IPS DF 4.7 (cell line): ENCODE results near the gene KLF18.
A peak's percentile ranks its signal among the peaks of the same experiment; 100 is the strongest.
"Not testable (repeated sequence)": the region's sequence is repeated elsewhere in the genome, so short reads cannot be mapped to it uniquely, and the experiment has no call there.

Source experiments
- DNase-seq: peaks from one replicate; pipeline ENCODE4 v3.0.0-alpha.2; 2013; ENCODE audit warnings: low spot score; ENCODE audit errors: extremely low read depth

Gene KLF18

GRCh38 chr1:44120398-44120949, 21.0 kb downstream of the KLF18 start:
- DNase-seq, result no peak

- peak; percentile 25 for DNase-seq
These were observed 21.9 kb downstream of the KLF18 start for GRCh38 chr1:44119525-44119924.

DNA sequence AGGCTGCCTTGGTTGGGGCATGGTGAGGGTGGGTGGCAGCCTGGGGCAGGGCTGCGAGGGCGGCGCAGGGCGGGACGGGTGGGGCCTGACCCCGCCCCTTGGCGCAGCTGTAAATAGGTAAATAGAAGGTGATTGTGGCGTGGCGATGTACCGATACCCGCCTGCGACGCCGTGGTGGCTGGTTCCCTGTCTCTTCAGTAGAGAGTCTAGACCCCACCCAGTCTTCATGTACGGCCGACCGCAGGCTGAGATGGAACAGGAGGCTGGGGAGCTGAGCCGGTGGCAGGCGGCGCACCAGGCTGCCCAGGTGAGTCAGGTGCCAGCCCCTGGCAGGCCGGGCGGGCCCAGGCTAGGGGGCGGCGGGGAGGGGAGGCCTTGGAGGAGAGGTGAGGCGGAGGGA, 22.7 kb downstream of the KLF18 start, which contains the start of gene KLF17:
Gene KLF17 (plus strand): TSS at position 140 of the 400 bp plus-strand sequence. CDS start 87 bp downstream, at position 227.
- DNase-seq, result no peak

DNA sequence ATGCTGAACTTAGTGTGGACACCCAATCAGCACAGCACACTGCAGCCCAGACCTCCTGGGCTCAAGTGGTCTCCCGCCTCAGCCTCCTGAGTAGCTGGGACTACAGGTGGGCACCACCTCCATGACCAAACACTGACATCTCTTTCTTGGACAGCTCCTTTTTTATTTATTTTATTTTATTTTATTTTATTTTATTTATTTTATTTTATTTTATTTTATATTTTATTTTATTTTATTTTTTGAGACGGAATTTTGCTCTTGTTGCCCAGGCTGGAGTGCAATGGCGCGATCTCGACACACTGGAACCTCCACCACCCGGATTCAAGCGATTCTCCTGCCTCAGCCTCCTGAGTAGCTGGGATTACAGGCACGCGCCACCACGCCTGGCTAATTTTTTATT, 24.2 kb downstream of the KLF18 start:
- not testable (repeated sequence) for DNase-seq

GRCh38 chr1:44114098-44114497, 27.3 kb downstream of the KLF18 start:
- DNase-seq, result no peak

GRCh38 chr1:44113095-44113609, 28.3 kb downstream of the KLF18 start:
- DNase-seq, result no peak

DNA sequence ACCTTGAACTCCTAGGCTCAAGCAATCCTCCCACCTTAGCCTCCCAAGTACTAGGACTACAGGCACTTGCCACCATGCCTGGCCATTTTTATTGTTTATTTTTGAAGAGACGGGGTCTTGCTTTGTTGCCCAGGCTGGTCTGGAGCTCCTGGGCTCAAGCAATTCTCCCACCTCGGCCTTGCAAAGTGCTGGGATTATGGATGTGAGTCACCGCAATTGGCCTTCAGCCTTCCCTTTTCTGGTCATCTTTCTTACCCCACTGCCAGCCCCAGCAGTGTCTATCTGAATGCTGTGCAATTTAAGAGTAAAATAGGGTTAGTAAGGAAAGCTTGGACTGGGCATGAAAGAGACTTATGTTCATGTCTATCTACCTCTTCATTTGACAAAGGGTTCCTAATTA, 28.9 kb downstream of the KLF18 start:
- no peak for DNase-seq

DNA sequence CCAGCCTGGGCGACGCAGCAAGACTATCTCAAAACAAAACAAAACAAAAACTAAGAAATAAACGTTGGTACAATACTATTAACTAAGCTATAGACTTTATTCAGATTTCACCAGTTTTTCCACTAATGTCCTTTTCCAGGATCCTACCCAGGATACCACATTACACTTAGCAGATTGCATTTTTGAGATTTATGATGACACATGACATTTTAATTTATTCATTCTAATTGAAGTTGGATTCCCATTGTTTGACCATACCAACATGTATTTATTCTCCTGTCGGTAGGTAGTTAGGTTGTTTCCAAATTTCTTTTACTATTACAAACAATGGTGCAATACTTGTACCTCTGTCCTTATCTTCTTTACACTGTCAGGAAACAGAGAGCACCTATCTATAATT, 29.6 kb downstream of the KLF18 start:
- no peak for DNase-seq

- DNase-seq, result no peak
These were observed 30.5 kb downstream of the KLF18 start for GRCh38 chr1:44110916-44111315.

DNA sequence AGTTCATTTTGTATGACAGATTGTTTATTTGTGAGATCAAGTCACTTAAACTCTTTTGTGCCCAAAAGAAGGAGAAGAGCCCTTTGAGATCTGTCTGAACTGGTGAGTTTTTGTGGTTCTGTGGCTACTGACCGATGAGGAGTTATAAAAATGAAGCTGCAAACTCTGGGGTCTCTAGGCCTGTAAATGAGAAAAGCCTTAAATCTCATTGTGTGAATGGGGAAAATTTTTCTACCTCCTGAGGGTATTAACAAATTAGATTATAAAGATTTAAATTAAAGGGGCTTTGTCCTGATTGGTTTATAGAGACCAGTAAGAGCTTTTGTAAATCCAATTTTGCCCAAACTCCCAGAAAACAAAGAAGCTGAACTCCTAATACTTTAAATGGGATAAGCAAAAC, 32.5 kb downstream of the KLF18 start:
- DNase-seq, result no peak

GRCh38 chr1:44108241-44108640, 33.2 kb downstream of the KLF18 start:
- DNase-seq, result no peak

GRCh38 chr1:44105810-44106209, 35.6 kb downstream of the KLF18 start:
- DNase-seq, result no peak

- DNase-seq, result no peak
These were observed 37.9 kb downstream of the KLF18 start for GRCh38 chr1:44103270-44104131.

DNA sequence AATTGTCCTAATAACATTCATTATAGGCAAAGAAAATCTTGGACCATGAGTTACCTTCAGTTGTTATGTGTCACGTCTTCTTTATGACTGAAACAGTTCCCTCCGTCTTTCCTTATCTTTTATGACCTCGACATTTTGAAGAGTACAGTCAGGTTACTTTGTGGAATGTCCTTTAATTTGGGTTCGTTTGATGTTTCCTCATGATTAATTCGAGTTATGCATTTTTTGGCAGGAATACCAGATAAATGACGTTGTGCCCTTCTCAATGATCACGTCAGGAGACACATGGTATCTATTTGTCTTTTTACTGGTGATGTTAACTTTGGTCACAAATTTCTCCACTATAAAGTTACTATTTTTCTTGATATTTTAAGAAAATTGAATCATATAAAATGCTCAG, 40.1 kb downstream of the KLF18 start:
- DNase-seq, result no peak

DNA sequence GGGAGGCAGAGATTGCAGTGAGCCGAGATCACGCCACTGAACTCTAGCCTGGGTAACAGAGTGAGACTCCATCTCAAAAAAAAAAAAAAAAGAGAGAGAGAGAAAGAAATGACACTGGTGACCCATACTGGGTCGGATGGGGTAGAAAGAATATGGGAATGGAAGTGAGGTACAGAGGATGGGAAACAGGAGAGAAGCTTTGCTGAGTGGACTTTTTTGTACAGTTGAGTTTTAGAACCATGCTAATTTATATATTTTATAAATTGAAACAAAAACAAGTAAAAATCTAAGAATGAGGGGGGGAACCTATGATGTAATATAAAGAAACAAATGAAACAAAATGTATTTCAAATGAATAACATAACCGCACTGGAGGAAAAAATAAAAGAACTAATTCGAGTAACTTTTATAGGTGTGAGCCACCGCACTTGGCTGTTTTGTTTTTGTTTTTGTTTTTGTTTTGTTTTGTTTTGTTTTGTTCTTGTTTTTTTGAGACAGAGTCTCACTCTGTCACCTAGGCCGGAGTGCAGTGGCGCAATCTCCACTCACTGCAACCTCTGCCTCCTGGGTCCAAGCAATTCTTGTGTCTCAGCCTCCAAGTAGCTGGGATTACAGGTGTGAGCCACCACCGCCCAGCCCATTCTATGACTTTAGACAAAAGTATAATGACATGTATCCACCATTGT, 41.1 kb downstream of the KLF18 start:
- DNase-seq, result no peak

- DNase-seq, result no peak
These were observed 47.4 kb downstream of the KLF18 start for GRCh38 chr1:44094047-44094446.

DNA sequence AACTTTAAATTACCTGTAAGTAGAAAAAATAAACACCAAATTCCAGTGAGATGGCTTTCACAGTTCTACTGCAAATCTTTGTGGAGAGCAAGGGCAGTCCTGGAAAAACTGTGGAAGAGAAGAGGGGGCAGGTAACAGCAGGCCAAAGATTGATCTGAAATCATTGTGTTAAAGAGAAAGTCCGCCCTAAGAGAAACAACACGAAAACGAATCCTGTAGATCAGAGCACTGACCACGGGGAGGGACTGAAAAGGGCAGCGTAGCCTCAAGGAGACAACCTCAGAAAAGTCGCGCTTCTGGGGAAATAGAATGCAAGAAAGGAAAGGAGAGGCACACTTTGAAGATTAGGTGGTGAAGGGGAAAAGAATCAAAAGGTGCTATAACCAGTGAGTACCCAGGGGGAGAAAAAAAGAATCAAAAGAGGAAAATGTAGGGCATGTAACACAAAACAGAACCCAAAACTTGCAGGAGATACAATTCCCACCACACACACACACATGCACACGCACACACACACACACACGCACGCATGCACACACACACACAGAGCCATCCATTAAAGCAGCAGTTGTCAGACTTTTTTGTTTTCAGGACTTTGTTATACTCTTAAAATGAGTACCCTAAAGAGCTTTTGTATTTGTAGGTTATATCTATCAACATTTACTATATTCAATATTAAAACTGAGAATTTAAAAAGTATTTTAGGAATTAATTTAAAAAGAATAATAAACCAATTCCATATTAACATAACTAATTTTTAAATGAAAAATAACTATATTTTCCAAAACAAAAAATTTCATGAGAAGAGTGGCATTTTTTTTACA, 50.8 kb downstream of the KLF18 start:
- no peak for DNase-seq

DNA sequence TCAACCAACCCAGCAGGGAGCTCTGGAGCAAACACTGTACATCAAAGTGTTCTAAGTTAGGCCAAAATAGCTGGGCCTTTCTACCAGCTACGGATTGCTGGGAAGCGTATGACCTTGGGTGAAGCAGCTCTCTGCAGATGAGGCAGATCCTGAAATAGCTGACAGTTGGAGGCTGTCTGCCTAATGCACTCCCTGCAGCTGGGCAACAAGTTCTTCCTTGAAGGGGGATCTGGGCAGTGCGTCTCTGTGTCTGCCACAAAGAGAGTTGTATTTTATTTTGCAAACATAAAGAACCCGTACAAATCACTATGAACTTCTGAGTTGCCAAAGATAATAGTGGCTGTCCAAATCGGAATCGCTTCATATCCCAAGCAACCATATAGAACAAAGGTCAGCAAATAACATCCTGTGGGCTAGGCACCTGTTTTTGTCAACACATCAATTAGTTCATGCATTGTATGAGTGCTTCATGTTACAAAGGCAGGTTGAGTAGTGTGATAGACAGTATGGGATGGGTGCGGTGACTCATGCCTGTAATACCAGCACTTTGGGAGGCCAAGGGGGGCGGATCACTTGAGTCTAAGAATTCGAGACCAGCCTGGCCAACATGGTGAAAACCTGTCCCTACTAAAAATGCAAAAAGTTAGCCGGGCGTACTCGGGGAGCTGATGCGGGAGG, 51.9 kb downstream of the KLF18 start:
- DNase-seq, result no peak
